GM21619 (cell line): Measurements from ENCODE around the gene SCML1.

Source experiments
- ATAC-seq: cut with Tn5 transposase; IDR thresholded peaks from one replicate; pipeline ENCODE4 v1.9.1; 2021; ENCODE audit not compliant: unreplicated experiment

The SCML1 gene, protein sequence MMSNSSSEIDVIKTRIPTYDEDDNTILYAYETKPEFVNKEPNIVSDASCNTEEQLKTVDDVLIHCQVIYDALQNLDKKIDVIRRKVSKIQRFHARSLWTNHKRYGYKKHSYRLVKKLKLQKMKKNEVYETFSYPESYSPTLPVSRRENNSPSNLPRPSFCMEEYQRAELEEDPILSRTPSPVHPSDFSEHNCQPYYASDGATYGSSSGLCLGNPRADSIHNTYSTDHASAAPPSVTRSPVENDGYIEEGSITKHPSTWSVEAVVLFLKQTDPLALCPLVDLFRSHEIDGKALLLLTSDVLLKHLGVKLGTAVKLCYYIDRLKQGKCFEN

DNA sequence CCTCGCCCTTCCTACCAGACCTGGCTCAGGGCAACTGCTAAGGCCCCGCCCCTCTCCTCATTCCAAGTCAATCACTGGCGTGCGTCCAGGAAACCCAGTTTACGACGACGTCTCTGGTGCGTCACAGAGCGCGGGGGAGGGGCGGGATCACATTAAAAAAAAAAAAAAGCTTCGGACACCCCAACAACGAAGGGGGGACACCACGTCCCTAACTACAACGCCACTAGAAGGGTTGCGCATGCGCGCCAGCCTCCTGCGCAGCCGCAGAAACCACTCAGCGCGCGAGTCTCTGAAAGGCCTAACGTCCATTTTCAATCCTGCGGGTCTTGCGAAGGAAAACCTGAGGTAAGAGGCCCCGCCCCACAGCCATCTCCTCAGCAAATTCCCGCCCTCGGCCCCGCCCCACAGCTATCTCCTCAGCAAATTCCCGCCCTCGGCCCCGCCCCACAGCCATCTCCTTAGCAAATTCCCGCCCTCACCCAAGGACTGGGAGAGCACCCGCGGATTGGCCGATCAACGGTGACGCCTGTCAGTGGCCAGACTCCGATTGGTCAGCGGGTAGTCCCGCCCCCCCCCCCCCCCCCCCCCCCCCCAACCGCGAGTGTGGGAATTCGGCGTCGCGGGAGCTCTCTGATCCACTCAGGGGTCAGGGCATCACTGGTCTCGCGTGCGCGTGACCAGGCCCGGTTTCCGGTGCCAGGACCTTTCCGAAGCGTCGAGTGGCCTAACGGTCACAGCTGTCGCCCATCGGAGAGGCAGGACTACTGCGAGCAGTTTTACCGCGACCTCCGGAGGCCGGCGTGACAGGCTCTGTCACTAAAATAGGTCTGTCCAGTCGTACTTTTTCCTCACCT lies at the start of gene SCML1:
Gene SCML1 (plus strand): TSS at position 638 of the 854 bp plus-strand sequence. CDS start 6,694 bp downstream, outside the sequence.
- peak; percentile 71 for ATAC-seq

DNA sequence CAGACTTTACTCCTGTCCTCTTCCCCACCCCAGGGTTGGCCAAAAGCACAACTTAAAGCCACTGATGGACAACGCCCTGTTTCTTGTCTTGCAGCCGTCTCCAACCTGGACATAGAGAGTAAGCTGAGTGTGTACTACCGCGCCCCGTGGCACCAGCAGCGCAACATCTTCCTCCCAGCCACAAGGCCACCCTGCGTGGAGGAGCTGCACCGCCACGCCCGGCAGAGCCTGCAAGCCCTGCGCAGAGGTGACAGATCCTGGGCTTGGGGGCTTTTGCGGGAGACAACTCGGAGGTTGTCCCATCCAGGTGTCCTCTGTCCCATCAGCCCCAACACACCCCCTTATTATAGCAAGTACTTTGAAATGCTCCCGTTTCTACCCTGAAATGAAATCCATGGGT lies 49.6 kb upstream of the SCML1 start:
- no peak for ATAC-seq

DNA sequence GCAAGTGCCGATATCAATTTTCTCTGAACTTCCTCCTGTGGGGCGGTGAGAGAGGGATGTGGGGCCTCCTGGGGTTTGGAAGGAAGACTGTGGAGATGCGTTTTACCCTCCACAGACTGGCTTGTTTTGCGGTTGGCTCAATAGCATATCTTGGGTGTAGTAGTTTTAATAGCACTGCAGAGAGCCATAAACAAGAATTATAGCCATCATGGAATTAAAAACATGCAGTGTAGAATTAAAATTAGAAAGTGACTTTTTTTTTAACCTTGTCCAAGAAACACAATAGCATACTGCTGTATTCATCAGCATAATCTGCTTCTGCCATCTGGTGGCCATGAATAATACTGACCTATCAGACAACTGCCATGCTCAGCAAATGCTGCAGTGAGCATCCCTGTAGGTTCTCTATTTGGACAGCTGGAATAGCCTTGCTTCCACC lies 47.3 kb upstream of the SCML1 start:
- ATAC-seq, result no peak

DNA sequence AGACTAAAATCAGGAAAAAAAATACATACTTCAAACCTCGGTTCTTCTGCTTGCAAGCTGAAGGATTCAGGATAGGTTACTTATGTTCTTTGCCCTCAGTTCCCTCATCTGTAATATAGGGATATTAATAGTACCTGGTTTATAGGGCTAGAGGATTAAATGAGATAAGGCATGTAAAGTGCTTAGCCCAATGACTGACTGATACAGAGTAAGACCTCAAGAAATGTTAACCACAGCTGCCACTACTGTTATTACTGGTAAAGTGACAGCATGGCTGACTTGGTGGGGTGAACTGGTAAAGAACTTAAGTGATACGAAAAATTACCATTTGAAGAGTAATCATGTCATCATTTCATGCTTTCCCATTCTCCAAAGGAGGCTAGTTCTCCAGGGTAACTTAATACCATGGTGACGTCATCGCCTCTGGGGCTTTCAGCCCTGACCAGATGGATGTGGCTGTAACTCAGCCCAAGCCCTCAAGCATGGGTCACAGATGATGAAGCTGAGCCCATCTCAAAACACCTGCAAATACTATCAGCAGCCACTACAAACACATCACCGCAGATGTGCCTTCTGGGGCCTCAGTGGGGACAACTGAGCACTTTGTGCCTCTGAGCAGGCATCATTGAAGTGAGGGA lies 44.5 kb upstream of the SCML1 start:
- ATAC-seq, result no peak

DNA sequence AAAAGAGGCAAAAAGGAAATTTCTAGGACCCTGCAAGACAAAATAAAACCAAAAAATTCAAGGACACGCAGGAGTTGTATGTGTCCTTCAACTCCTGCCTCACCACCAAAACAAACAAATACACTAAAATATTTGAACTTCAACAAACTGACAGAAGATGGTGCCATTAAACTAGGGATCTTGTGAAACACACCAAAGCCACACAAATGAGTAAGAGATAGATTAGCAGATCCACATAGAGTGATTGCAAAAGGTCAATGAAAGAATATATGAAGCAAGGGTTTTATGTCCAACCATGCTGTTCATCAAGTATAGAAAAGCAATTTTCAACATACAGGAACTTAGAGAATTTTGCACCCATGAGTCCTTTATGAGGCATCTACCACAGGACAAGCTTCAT lies 40.1 kb upstream of the SCML1 start:
- no peak for ATAC-seq

DNA sequence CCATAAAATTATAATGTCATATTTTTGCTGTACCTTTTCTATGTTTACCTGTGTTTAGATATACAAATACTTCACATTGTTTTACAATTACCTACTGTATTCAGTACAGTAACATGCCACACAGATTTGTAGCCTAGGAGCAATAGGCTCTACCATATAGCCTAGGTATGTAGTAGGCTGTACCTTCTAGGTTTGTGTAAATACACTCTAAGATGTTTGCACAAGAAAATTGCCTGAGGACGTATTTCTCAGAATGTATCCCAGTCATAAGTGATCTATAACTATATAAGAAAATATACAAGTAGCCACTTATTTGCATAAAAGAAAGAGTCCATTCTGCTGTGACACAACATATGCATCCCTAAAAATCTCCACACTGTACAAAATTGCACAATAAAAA lies 36.3 kb upstream of the SCML1 start:
- ATAC-seq, result no peak

DNA sequence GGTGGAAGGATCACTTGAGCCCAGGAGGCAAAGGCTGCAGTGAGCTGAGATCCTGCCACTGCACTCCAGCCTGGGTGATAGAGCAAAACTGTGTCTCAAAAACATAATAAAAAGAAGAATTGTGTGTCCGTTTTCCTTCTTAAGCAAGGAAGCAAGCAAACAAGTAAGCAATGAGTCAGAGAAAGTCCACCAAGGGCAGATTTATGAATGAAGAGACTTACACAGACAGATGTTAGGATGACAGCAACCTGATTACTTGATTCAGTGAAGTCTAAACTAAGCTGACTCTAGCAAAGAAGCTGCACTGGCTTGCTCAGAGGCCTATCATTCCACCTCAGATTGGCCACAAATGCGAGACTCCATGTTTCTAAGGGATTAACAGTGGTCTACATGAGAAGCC lies 34.1 kb upstream of the SCML1 start:
- no peak for ATAC-seq

DNA sequence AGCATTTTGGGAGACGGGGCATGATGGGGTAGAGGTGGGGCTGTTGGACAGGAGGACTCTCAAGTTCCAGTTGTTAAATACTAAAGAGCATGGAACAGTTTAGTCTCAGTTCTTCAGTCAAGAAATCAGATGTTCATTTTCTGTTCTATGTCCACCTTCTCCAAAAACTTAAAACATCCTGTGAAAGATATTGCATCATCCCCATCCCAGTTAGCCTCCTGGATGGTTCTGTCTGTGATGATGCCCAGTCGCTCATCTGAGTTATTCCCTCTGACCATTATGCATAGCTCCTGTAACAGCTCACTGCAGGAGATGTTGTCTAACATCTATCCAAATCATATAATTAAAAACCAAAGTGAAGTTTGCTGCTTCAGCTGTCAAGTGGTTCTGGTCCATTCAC lies 32.1 kb upstream of the SCML1 start:
- ATAC-seq, result no peak

DNA sequence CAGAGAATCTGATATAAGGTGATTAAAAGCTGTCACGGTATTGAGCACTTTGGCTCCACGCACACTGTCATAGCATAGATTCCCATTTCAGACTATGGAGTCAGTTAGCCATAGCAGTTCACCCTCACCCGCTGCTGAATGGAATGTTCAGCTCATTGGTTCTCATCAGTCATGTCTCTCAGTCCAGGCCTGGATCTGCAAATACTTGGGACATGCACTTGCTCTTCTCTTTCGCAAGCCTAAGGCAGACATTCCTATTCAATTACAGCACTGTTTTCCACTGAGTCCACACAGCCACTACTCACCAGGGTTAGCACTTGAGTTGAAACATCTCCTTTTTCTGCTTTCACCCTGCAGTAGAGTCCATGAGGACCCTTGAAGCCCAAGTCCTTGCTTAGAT lies 30.6 kb upstream of the SCML1 start:
- ATAC-seq, result no peak

DNA sequence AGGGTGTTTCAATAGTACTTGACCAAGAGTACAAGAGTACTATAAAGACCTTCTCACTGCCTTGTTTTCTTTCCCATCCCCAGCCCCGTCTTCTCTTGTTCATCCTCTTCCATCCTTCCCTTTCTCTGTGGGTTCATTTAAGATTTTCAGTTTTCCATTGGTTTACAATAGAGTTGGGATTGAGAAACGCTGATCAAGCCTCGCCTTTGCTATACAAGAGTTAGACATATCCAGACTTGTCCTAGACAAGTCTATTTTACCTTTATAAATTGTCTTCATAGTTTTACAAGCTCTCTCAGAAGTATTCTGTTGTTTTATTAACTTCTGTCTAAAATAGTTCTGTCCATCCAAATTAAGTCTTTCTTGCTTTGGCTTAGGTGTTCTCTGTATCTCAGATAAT lies 29.6 kb upstream of the SCML1 start:
- no peak for ATAC-seq

DNA sequence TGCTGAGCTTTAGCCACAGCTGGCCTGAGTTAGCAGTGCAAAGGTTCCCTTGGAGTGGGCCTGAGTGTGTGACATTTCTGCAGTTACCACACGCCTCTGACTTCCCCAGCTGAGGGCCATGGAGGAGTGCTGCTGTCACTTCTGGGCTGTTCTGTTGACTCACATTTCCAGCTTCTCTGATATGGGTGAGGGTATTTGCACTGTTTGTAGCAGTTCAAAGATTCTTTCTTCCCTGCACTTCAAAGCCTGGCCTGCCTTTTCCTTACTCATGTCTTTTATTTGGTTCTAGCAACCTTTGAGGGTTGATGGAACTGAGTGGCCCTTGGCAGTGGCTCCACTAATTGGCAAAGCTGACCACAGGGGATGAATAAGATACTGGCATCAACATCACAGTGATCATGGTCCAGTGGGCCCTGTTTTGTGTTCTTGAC lies 26.4 kb upstream of the SCML1 start:
- ATAC-seq, result no peak

DNA sequence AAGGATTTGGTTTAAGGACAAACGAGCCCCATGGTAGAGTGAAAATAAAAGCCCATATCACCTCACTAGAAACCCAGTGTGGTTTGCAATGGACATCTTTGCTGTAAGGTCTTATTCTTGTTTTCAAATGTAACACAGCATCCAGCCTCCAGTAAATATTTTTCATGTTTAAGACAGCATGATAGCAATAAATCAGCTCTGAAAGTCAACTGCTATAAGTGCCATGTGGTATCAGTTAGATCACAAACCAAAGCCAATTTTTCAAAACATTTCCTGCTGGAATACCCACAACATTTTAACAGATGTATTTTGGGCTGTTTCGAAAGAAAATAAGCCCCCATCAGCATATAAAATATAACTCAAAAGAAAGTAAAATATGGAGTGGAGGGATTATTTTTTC lies 24.0 kb upstream of the SCML1 start:
- no peak for ATAC-seq

DNA sequence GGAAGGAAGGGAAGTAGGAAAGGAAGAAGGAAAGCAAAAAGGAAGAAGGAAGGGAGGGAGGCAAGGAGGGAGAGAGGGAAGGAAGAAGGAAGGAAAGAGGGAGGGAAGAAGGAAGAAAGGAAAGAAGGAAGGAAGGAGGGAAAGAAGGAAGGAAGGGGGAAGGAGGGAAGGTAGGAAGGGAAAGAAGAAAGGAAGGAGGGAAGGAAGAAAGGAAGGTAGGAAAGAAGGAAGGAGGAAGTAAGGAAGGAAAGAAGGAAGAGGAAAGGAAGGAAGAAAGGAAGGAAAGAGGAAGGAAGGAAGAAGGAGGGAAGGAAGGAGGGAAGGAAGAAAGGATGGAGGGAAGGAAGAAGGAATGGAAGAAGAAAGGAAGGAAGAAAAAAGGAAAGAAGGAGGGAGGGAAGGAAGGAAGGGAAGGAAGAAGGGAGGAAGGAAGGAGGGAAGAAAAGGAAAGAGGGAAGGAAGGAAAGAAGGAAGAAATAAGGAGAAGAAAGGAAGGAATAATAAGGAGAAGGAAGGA lies 18.6 kb upstream of the SCML1 start:
- ATAC-seq, result no peak

DNA sequence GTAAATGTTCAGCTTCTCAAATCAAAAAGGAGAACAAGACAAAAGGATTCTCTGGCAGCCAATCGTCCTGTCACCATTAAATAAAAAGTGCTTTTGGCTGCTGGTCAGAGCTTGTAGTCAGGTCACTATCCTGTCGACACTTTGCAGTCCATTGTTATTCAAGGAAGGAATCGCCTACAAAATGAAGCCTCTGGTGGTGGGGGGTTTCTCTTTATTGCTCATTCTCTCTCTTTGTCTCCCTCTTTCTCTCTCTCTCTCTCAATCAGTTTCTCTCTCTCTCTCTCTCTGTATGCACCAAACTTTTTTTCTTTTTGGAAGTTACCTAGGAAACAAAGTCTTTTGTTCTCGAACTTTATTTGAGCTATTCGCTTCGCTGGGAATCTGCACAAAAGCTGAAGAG lies 17.6 kb upstream of the SCML1 start:
- ATAC-seq, result no peak

DNA sequence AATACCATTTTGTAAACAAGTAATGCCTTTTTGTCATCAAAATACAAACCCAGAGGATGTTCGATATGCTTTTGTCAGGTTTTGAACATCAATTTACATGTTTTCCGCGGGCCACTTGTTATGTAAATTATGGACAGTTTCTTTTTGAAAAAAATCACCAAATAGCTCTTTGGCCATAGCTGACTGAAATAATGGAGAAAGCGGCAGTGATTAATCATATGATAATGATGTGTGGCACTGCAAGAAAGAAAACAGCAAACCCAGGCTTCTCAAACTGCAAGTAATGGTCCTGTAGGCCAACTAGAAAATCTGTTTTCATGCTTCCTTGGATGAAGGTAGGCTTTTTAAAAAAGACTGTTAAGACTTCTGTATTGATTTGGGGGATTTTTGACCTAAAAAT lies 15.6 kb upstream of the SCML1 start:
- ATAC-seq, result no peak

DNA sequence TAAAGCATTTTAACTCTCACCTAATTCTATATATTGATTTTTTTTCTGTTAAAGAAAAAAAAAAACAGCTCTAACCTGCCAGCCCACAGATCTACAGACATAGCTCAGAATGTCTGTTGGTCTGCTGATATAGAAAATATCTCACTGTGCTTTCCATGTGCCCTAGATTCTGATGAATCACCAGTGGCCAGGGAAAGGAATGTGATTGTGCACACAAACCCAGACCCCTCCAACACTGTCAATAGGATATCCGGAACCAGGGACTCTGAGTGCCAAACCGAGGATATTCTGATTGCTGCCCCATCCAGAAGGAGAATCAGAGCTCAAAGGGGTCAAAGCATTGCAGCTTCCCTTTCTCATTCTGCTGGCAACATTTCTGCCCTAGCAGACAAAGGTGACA lies 12.1 kb upstream of the SCML1 start:
- ATAC-seq, result no peak

DNA sequence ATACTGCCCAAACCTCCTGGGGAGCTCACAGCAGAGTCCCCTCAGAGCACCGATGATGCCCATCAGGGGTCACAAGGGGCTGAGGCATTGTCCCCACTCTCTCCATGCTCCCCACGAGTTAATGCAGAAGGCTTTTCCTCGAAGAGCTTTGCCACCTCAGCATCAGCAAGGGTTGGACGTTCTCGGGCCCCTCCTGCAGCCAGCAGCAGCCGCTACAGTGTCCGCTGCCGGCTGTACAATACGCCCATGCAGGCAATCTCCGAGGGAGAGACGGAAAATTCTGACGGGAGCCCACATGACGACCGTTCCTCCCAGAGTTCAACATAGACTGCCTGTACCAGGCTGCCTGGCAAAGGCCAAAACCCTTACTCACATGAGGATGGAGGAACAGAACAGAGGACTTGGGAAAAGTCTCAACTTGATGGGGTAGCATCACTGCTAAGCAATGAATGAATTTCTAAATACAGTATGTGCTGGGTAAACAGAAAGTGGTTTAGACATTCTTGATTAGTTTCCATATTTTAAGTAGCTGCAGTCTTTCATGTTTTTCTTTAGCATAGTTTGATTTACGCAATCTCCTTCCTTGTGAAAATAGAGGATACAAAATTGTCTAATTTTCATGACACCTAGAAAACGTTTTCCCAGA lies 5.0 kb upstream of the SCML1 start:
- ATAC-seq, result no peak

DNA sequence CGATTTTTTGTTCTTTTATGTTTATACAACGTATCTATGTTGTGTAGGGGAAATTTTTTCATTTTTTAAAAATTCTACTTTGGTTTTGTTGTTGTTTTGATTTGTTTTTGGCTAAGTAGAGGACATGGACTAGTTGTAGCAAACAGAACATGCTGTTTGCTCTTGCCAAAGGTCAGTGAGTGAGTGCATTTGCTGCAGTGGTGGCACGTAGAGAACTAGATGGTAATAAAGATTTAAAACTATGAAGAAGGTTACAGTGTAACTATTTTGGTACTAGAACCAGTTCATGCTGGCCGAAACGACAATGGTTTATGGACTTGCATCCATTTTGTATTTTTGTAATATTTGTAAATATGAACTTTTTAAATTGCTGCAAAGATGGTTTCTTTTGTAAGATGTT lies 1.9 kb upstream of the SCML1 start:
- no peak for ATAC-seq

DNA sequence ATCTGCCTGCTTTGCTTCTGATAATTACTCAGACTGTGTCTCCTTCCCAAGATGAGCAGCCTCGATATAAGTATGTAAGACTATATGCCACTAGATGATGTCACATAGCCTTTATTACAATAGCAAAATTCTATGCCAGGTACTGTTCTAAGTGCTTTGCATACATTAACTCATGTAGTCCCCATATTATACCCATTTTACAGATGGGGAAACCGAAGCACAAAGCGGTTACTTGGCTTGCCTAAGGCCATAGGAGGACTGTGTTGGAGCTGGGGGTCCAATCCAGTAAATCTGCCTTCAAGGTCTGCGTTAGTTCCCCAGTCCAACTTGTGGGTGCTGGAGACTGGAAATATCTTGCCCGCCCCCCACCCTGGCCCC lies 826 bp upstream of the SCML1 start:
- no peak for ATAC-seq

DNA sequence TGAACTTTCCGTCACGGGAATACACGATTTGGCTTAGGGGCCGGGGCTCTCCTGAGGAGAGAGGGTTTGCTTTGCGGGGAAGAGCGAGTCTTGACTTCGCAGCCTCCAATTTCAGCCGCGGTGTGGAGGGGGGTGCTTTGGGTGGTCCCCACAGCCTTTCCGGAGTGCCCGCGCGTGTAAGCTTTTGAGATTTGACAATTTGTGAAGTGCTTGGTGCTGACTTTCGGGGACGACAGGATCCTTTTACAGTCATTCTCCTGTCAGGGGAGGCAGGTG lies 355 bp downstream of the SCML1 start:
- peak; percentile 10 for ATAC-seq

DNA sequence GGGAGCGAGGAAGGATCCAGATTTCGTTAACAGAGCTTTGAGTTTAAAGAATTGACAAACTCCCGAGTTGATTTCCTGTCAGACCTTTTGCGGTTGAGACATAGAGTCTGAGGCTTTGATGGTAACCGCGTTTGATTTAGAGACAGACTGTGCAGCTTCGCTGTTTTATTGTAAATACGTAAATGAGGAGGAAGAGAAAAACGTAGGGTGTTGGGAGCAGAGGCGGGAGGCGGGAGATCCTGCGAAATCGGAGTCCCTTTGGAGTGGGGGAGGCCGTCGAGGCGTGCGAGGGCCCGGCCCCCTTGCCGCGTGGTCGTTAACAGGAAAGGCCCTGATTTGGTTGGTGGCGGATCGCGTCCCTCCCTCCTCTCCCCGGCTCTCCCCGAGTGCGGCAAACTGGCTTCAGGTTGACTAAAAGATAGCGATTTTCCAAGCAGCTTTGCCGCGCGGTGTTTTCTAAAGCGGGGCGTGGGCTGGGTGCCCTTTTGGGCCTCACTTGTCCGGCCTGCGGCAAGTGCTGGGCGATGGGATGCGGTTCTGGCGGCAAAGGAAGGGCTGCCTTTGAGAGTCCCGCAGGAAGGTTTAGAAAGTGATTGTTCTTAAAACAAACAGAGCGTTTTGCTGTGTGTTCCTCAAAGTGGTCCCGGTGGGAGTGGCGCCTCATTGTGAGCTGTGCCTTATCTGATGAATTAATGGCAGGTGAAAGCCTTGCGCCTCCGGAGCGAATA lies 857 bp downstream of the SCML1 start:
- peak; percentile 15 for ATAC-seq
